Gastrocnemius medialis (tissue), 4 donors: ENCODE measurements around the gene PLCB3.

Source experiments
- CTCF ChIP-seq, 5 experiments: fragments of 450-650 bp in 3 of 5; fragments of 200-600 bp in 2 of 5; sonication (generic) in 2 of 5; IDR thresholded peaks in 4 of 5; conservative IDR thresholded peaks in 1 of 5; 1 replicate in 4 of 5; 2 replicates in 1 of 5; pipeline ENCODE4 v1.5.1; 2016 to 2019; ENCODE audit warnings: antibody characterized with exemption in 5 of 5, mild to moderate bottlenecking in 3 of 5, moderate library complexity in 3 of 5
- POLR2A ChIP-seq, 2 donors: fragments of 450-650 bp; IDR thresholded peaks; one replicate each; pipeline ENCODE4 v1.6.1; 2017; ENCODE audit warnings: antibody characterized with exemption in 2 of 2, mild to moderate bottlenecking in 2 of 2, moderate library complexity in 2 of 2

- TF ChIP-seq CTCF (IDR thresholded peaks at IDR 0.05 in 4 of 5, conservative IDR thresholded peaks at IDR 0.05 in 1 of 5) (no peak), POLR2A (IDR thresholded peaks at IDR 0.05) (no peak)
These were observed 47.8 kb upstream of the PLCB3 start for GRCh38 chr11:64203421-64204079.
